ENCODE data around the gene SNW1.

- TF ChIP-seq, protein P1, sequence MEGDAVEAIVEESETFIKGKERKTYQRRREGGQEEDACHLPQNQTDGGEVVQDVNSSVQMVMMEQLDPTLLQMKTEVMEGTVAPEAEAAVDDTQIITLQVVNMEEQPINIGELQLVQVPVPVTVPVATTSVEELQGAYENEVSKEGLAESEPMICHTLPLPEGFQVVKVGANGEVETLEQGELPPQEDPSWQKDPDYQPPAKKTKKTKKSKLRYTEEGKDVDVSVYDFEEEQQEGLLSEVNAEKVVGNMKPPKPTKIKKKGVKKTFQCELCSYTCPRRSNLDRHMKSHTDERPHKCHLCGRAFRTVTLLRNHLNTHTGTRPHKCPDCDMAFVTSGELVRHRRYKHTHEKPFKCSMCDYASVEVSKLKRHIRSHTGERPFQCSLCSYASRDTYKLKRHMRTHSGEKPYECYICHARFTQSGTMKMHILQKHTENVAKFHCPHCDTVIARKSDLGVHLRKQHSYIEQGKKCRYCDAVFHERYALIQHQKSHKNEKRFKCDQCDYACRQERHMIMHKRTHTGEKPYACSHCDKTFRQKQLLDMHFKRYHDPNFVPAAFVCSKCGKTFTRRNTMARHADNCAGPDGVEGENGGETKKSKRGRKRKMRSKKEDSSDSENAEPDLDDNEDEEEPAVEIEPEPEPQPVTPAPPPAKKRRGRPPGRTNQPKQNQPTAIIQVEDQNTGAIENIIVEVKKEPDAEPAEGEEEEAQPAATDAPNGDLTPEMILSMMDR (IDR thresholded peaks at IDR 0.05; ENCODE audit: borderline replicate concordance, extremely low read depth, low read length, poor library complexity, severe bottlenecking) = no peak
- TF ChIP-seq EZH2 (IDR thresholded peaks at IDR 0.05; ENCODE audit: borderline replicate concordance, low read depth, low read length, severe bottlenecking) = no peak
Measured at GRCh38 chr14:77707724-77708408, 53.1 kb downstream of the SNW1 start, which contains the start of the genes ALKBH1 and SLIRP.

Measured in DND-41 (cell line).